ENCODE results near the gene SPEM3. TPM values are rescaled to one million over a fixed set of nuclear protein-coding genes. Genes with fewer than 3 reads are reported as not detected.

The SPEM3 gene
- total RNA-seq, 1 donor from 2014 or later = not detected

- Histone ChIP-seq H3K27me3 (peaks cover 5% of the 10 kb centered on the region), H2AFZ (replicated peaks) (peak overlapping the region; percentile 90), H3F3A (ENCODE audit: low read depth) (peaks cover 13% of the 10 kb centered on the region), H3K4me3 (peak overlapping the region; percentile 90), H3K4me2 (peak overlapping the region; percentile 87), H3K9me3 (ENCODE audit: low read depth) (no peaks in the 10 kb centered on the region), H3K27ac (no peak overlapping the region), H3K79me2 (ENCODE audit: low read depth) (no peaks in the 10 kb centered on the region), H4K20me1 (ENCODE audit: low read depth) (peaks cover 10% of the 10 kb centered on the region), H3K9ac (no peak overlapping the region), H3K4me1 (peaks cover 10% of the 10 kb centered on the region), H3K36me3 (no peaks in the 10 kb centered on the region)
- Mint-ChIP-seq H3K4me1 (peaks cover 9% of the 10 kb centered on the region), H3K27ac (no peak overlapping the region), H3K4me3 (peak overlapping the region; percentile 90), H3K27me3 (ENCODE audit: insufficient read depth, low read depth) (peaks cover 3% of the 10 kb centered on the region), H3K36me3 (peaks cover 7% of the 10 kb centered on the region), H3K9me3 (no peaks in the 10 kb centered on the region)
- TF ChIP-seq EZH2phosphoT487 (IDR thresholded peaks at IDR 0.05) (no peak), CTCF (IDR thresholded peaks at IDR 0.05) (peak; percentile 40)
- DNase-seq (ENCODE audit: low spot score) = peak; percentile 85
These were observed 34.8 kb upstream of the SPEM3 start for GRCh38 chr17:7393613-7394451.

- peak; percentile 94 for DNase-seq (ENCODE audit: low spot score)
- TF ChIP-seq EZH2 (IDR thresholded peaks at IDR 0.05) (no peak), CTCF (IDR thresholded peaks at IDR 0.05) (peak; percentile 59)
- Histone ChIP-seq H2AFZ (replicated peaks) (peak within 1 kb of the TSS; percentile 90), H3K4me1 (peaks cover 10% of the 10 kb centered on the region), H3K79me2 (ENCODE audit: low read depth) (no peaks in the 10 kb centered on the region), H3K9ac (no peak within 1 kb of the TSS), H3K9me3 (ENCODE audit: low read depth) (no peaks in the 10 kb centered on the region), H4K20me1 (ENCODE audit: low read depth) (peaks cover 10% of the 10 kb centered on the region), H3K27me3 (peaks cover 5% of the 10 kb centered on the region), H3F3A (ENCODE audit: low read depth) (peaks cover 16% of the 10 kb centered on the region), H3K4me2 (peak within 1 kb of the TSS; percentile 87), H3K36me3 (no peaks in the 10 kb centered on the region), H3K4me3 (peak within 1 kb of the TSS; percentile 90), H3K27ac (peak within 1 kb of the TSS; percentile 33)
- no peaks in the 10 kb centered on the region for H3K9me3 Mint-ChIP-seq
- peaks cover 10% of the 10 kb centered on the region for H3K4me1 Mint-ChIP-seq
- H3K36me3 Mint-ChIP-seq = peaks cover 6% of the 10 kb centered on the region
- peak within 1 kb of the TSS; percentile 94 for H3K4me3 Mint-ChIP-seq
- H3K27me3 Mint-ChIP-seq (ENCODE audit: insufficient read depth, low read depth) = peaks cover 5% of the 10 kb centered on the region
- peak within 1 kb of the TSS; percentile 96 for H3K27ac Mint-ChIP-seq
These were observed 34.0 kb upstream of the SPEM3 start, which contains the start of gene PLSCR3 for GRCh38 chr17:7394452-7395191. PLSCR3 (minus strand) TSS chr17:7394525; CDS start chr17:7394110, 415 bp downstream.

GRCh38 chr17:7396147-7396546, 32.5 kb upstream of the SPEM3 start:
- no peak overlapping the region for H3K27ac Mint-ChIP-seq
- no peaks in the 10 kb centered on the region for H3K9me3 ChIP-seq (ENCODE audit: low read depth)
- no peaks in the 10 kb centered on the region for H3K36me3 ChIP-seq
- no peak overlapping the region for H3K4me2 ChIP-seq
- H3K4me3 ChIP-seq = no peak overlapping the region
- H3K4me1 Mint-ChIP-seq = peaks cover 12% of the 10 kb centered on the region
- no peak overlapping the region for H2AFZ ChIP-seq (replicated peaks)
- H3K4me3 Mint-ChIP-seq = peak overlapping the region; percentile 48
- H3K27me3 Mint-ChIP-seq (ENCODE audit: insufficient read depth, low read depth) = peaks cover 9% of the 10 kb centered on the region
- H3F3A ChIP-seq (ENCODE audit: low read depth) = peaks cover 20% of the 10 kb centered on the region
- H3K36me3 Mint-ChIP-seq = peaks cover 4% of the 10 kb centered on the region
- H4K20me1 ChIP-seq (ENCODE audit: low read depth) = peaks cover 10% of the 10 kb centered on the region
- no peak overlapping the region for H3K9ac ChIP-seq
- no peaks in the 10 kb centered on the region for H3K9me3 Mint-ChIP-seq
- H3K27ac ChIP-seq = no peak overlapping the region
- TF ChIP-seq EZH2 (IDR thresholded peaks at IDR 0.05) (no peak), EZH2phosphoT487 (IDR thresholded peaks at IDR 0.05) (no peak), CTCF (IDR thresholded peaks at IDR 0.05) (no peak)
- H3K27me3 ChIP-seq = peaks cover 5% of the 10 kb centered on the region
- no peaks in the 10 kb centered on the region for H3K79me2 ChIP-seq (ENCODE audit: low read depth)
- no peak for DNase-seq (ENCODE audit: low spot score)
- H3K4me1 ChIP-seq = peaks cover 10% of the 10 kb centered on the region
